ENCODE data around the gene COL5A1.

GRCh38 chr9:134851020-134851419, 209.4 kb downstream of the COL5A1 start:
- TF ChIP-seq, protein P1, sequence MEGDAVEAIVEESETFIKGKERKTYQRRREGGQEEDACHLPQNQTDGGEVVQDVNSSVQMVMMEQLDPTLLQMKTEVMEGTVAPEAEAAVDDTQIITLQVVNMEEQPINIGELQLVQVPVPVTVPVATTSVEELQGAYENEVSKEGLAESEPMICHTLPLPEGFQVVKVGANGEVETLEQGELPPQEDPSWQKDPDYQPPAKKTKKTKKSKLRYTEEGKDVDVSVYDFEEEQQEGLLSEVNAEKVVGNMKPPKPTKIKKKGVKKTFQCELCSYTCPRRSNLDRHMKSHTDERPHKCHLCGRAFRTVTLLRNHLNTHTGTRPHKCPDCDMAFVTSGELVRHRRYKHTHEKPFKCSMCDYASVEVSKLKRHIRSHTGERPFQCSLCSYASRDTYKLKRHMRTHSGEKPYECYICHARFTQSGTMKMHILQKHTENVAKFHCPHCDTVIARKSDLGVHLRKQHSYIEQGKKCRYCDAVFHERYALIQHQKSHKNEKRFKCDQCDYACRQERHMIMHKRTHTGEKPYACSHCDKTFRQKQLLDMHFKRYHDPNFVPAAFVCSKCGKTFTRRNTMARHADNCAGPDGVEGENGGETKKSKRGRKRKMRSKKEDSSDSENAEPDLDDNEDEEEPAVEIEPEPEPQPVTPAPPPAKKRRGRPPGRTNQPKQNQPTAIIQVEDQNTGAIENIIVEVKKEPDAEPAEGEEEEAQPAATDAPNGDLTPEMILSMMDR (IDR thresholded peaks at IDR 0.05) = no peak
- TF ChIP-seq EZH2 (IDR thresholded peaks at IDR 0.05) = no peak
